K562 (cell line): ENCODE data around the gene DUSP3. TPM values are rescaled to one million over a fixed set of nuclear protein-coding genes. Genes with fewer than 3 reads are reported as not detected.

Source experiments
- ATAC-seq: fragments of 200-7000 bp; cut with Tn5 transposase; 3 replicates; pipeline ENCODE4 v1.9.1; 2020; ENCODE audit warnings: moderate library complexity
- BruUV-seq: library from RNA; stranded (reverse); fragments of 400-500 nt; replicated peaks from 2 replicates; lab custom pipeline; 2021; lab: Mats Ljungman, UMichigan
- CTCF ChIA-PET: fragments of 300-600 bp; formaldehyde crosslinking; extraction: SDS; loops from one replicate; lab custom pipeline; 2021; ENCODE audit warnings: low intra/inter-chr PET ratio; lab: Yijun Ruan, JAX
- POLR2A ChIA-PET: fragments of 300-600, 350-650 bp; sonication (Branson Sonifier 250); formaldehyde crosslinking; extraction: SDS; loops from one replicate; lab custom pipeline; 2021; ENCODE audit warnings: antibody characterized with exemption, inconsistent platforms; lab: Yijun Ruan, JAX
- DNase-seq, 4 experiments: peaks; one replicate each; pipeline versions ENCODE4 v3.0.0 to v3.0.0-alpha.2; 2011 to 2018; ENCODE audit warnings: low spot score in 3 of 4, mixed read lengths in 3 of 4; ENCODE audit errors: extremely low read depth in 1 of 4
- FAIRE-seq: peaks from 2 replicates; lab custom pipeline; 2011; peaks lifted over from hg19 to GRCh38; lab: Jason Lieb, UNC
- H2AFZ ChIP-seq: 2 replicates; pipeline ENCODE4 v1.6.0; 2011; ENCODE audit warnings: low read depth, low read length, control low read depth, inconsistent platforms
- H3K27ac ChIP-seq: fragments of 200-600 bp; 3 replicates; pipeline ENCODE4 v1.8.0; 2011; ENCODE audit warnings: low read depth, mild to moderate bottlenecking, control low read depth, inconsistent platforms, low read length, moderate library complexity, mixed read lengths; ENCODE audit errors: extremely low read depth
- H3K27me3 ChIP-seq, 2 experiments: fragments of 300-600 bp in 1 of 2; 2 replicates in 1 of 2; 3 replicates in 1 of 2; pipeline versions ENCODE4 v1.6.0 to v1.8.0; 2011; ENCODE audit warnings: inconsistent platforms in 2 of 2, low read length in 2 of 2, mild to moderate bottlenecking in 1 of 2, mixed read lengths in 1 of 2, moderate library complexity in 1 of 2; ENCODE audit not compliant: control insufficient read depth in 2 of 2, insufficient read depth in 2 of 2
- H3K36me3 ChIP-seq: fragments of 300-600 bp; 3 replicates; pipeline ENCODE4 v1.8.0; 2011; ENCODE audit warnings: mild to moderate bottlenecking, low read length, inconsistent platforms; ENCODE audit not compliant: control insufficient read depth, insufficient read depth
- H3K4me1 ChIP-seq, 2 experiments: fragments of 200-600 bp in 1 of 2; replicated peaks in 1 of 2; 2 replicates in 1 of 2; 3 replicates in 1 of 2; pipeline versions ENCODE4 v1.5.1 to v1.8.0; 2011; ENCODE audit warnings: inconsistent platforms in 2 of 2, low read length in 2 of 2, mild to moderate bottlenecking in 1 of 2, mixed read lengths in 1 of 2, moderate library complexity in 1 of 2; ENCODE audit not compliant: control insufficient read depth in 2 of 2, insufficient read depth in 2 of 2
- H3K4me2 ChIP-seq: 2 replicates; pipeline ENCODE4 v1.6.1; 2011; ENCODE audit warnings: low read length, control low read depth, inconsistent platforms, mixed read lengths; ENCODE audit not compliant: insufficient read depth
- H3K4me3 ChIP-seq: fragments of 200-600 bp; sonication (generic), shearing (Covaris generic); 2 replicates; pipeline ENCODE4 v1.5.1; 2016; ENCODE audit warnings: control low read depth, inconsistent platforms
- H3K79me2 ChIP-seq: fragments of 200-600 bp; 3 replicates; pipeline ENCODE4 v1.8.0; 2011; ENCODE audit warnings: low read length, inconsistent platforms; ENCODE audit not compliant: control insufficient read depth, insufficient read depth
- H3K9ac ChIP-seq, 2 experiments: 2 replicates each; pipeline versions ENCODE4 v1.6.0 to v1.6.1; 2011; ENCODE audit warnings: low read depth in 2 of 2, low read length in 2 of 2, control low read depth in 1 of 2, inconsistent platforms in 1 of 2, mild to moderate bottlenecking in 1 of 2, mixed read lengths in 1 of 2; ENCODE audit not compliant: insufficient read depth in 1 of 2
- H3K9me1 ChIP-seq: one replicate; pipeline ENCODE4 v1.6.0; 2011; ENCODE audit warnings: inconsistent platforms, mild to moderate bottlenecking, low read length, moderate library complexity; ENCODE audit not compliant: control insufficient read depth, insufficient read depth
- H3K9me3 ChIP-seq: replicated peaks from 2 replicates; pipeline ENCODE4 v1.5.1; 2011; ENCODE audit warnings: low read depth, low read length, inconsistent platforms; ENCODE audit not compliant: control insufficient read depth, insufficient read depth
- H4K20me1 ChIP-seq: replicated peaks from 2 replicates; pipeline ENCODE4 v1.6.1; 2011; ENCODE audit warnings: low read length, inconsistent platforms, mixed read lengths; ENCODE audit not compliant: control insufficient read depth, insufficient read depth
- ARID1B ChIP-seq: fragments of 450-650 bp; IDR thresholded peaks from 2 replicates; pipeline ENCODE4 v1.6.1; 2016; ENCODE audit warnings: antibody characterized with exemption, mild to moderate bottlenecking, inconsistent platforms
- C11orf30 ChIP-seq: fragments of 450-650 bp; IDR thresholded peaks from 2 replicates; pipeline ENCODE4 v1.6.1; 2016; ENCODE audit warnings: low read depth, mild to moderate bottlenecking
- CBX5 ChIP-seq: IDR thresholded peaks from 2 replicates; pipeline ENCODE4 v1.6.1; 2014; ENCODE audit warnings: low read depth, borderline replicate concordance
- ETS2 ChIP-seq: IDR thresholded peaks from 2 replicates; pipeline ENCODE4 v1.6.1; 2016; ENCODE audit warnings: borderline replicate concordance, missing genetic modification characterization, mild to moderate bottlenecking, moderate library complexity, missing compliant biosample characterization; ENCODE audit not compliant: poor library complexity, severe bottlenecking
- FUS ChIP-seq: fragments of 200-400 bp; formaldehyde crosslinking; optimal IDR thresholded peaks from 2 replicates; pipeline ENCODE3; 2017; ENCODE audit warnings: low read depth, low read length
- HIVEP1 ChIP-seq: fragments of 250-450 bp; sonication (Bioruptor Pico); IDR thresholded peaks from 2 replicates; pipeline ENCODE4 v1.4.0; 2020; ENCODE audit warnings: mild to moderate bottlenecking
- HSF4 ChIP-seq: fragments of 250-450 bp; sonication (Bioruptor Pico); IDR thresholded peaks from 2 replicates; pipeline ENCODE4 v2.1.2; 2022; ENCODE audit warnings: mild to moderate bottlenecking, moderate library complexity, borderline replicate concordance
- MTF1 ChIP-seq: fragments of 250-450 bp; sonication (Bioruptor Pico); IDR thresholded peaks from 2 replicates; pipeline ENCODE4 v1.9.0; 2021; ENCODE audit warnings: moderate library complexity, mild to moderate bottlenecking, inconsistent platforms, borderline replicate concordance
- NBN ChIP-seq: fragments of 450-650 bp; IDR thresholded peaks from 2 replicates; pipeline ENCODE4 v1.6.1; 2016; ENCODE audit warnings: low read depth, mild to moderate bottlenecking
- PHB2 ChIP-seq: fragments of 450-650 bp; IDR thresholded peaks from 2 replicates; pipeline ENCODE4 v1.6.1; 2017; ENCODE audit warnings: low read depth
- SPI1 ChIP-seq: IDR thresholded peaks from 2 replicates; pipeline ENCODE4 v1.6.1; 2011; ENCODE audit warnings: low read depth, low read length, control low read depth, borderline replicate concordance
- SRSF3 ChIP-seq: fragments of 200-400 bp; formaldehyde crosslinking; IDR thresholded peaks from 2 replicates; pipeline ENCODE4 v1.6.1; 2016; ENCODE audit warnings: mild to moderate bottlenecking, low read length, moderate library complexity; ENCODE audit not compliant: insufficient read depth
- TBL1XR1 ChIP-seq, 2 experiments: IDR thresholded peaks; 2 replicates each; pipeline ENCODE4 v1.6.1; 2012; ENCODE audit warnings: improper control_type of control experiment in 2 of 2, low read length in 2 of 2, mild to moderate bottlenecking in 1 of 2
- ZNF12 ChIP-seq: sonication (generic); formaldehyde crosslinking; IDR thresholded peaks from 2 replicates; pipeline ENCODE4 v1.4.0; 2020; ENCODE audit warnings: mild to moderate bottlenecking, missing genetic modification reagents
- ZNF780A ChIP-seq: fragments of 250-450 bp; sonication (Bioruptor Pico); IDR thresholded peaks from 2 replicates; pipeline ENCODE4 v1.5.0; 2021; ENCODE audit warnings: mild to moderate bottlenecking
- WGBS: fragments of 100-300 bp; shearing (Covaris generic); methylation state at CpG from one replicate; pipeline ENCODE4 v1.1.6; 2016; ENCODE audit warnings: low coverage, mixed read lengths; ENCODE audit not compliant: insufficient coverage; ENCODE audit errors: missing lambda C conversion rate; 5-methylcytosine and 5-hydroxymethylcytosine counted together
- in situ Hi-C: fragments of 300-500 bp; cut with MboI; formaldehyde crosslinking; loops from 4 replicates; pipeline ENCODE4 v1.15.0; 2018; ENCODE audit warnings: inconsistent platforms, mixed read lengths
- intact Hi-C: fragments of 100-400 bp; cut with micrococcal nuclease; formaldehyde crosslinking; loops from 2 replicates; pipeline ENCODE4 v1.14.2; 2022
- polyA plus RNA-seq, 8 experiments: library from polyadenylated mRNA; depleted of rRNA in 4 of 8; stranded (reverse) in 5 of 8; unstranded in 3 of 8; fragments of >200 nt; fragmentation: Nextera tagmentation in 2 of 8; fragmentation: Illumina TruSeq in 1 of 8; extraction: Ambion mirVana in 2 of 8; extraction: Trizol in 1 of 8; gene quantifications; 2 replicates each; pipeline versions ENCODE4 v1.2.1 to v1.2.3, GENCODE V29; 2011 to 2014; ENCODE audit warnings: inconsistent platforms in 1 of 8, missing spikeins in 1 of 8
- total RNA-seq, 7 experiments: library from RNA; depleted of rRNA in 6 of 7; stranded (reverse); fragments of >200 nt in 6 of 7; fragmentation: Illumina TruSeq in 2 of 7; extraction: Trizol in 2 of 7; gene quantifications; 2 replicates each; pipeline versions ENCODE4 v1.2.1 to v1.2.3, GENCODE V29; 2011 to 2021; ENCODE audit warnings: low replicate concordance in 1 of 7
- TF ChIP-seq, protein P1 (sequence below): sonication (generic); formaldehyde crosslinking; IDR thresholded peaks from 2 replicates; pipeline ENCODE4 v1.8.1; 2023; ENCODE audit warnings: mild to moderate bottlenecking, missing genetic modification reagents, moderate library complexity
- TF ChIP-seq, protein P2 (sequence below): fragments of 250-450 bp; sonication (Bioruptor Pico); IDR thresholded peaks from 2 replicates; pipeline ENCODE4 v1.5.0; 2021

DUSP3 gene
- total and polyA plus RNA-seq, 9 of the 15 experiments (the other 6 are each of a cell fraction or from before 2014, with no cell fraction given): 4.1 to 19.8 (median 12.3) TPM

DNA sequence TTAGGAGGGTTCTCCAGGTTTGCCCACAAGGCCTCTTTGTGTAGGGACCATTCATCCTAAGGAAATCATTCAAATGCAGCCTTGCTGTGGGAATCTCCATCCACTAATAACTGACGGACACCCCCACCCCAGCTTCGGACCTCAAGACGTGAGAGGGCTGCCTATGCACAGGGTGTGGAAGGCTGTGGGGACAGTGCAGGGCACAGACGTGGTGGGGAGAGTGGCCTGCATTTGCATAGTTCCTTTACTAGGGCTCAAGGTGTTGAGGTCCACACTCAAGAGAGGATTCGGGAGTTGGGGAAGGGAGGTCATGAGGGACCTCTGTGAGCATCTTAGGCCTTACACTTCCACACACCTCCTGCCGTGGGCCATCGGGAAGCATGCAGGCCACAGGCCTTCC, 9.8 kb downstream of the DUSP3 start:
- no peak overlapping the region for H3K4me3 ChIP-seq
- H2AFZ ChIP-seq: no peak overlapping the region
- FAIRE-seq (no peak), DNase-seq (no peak), ATAC-seq (no peak)
- BruUV-seq: no TSS peak
- H4K20me1 ChIP-seq: peaks cover 5% of the 10 kb centered on the region; the same call in 1 of the 2 replicates
- no peaks in the 10 kb centered on the region for H3K79me2 ChIP-seq
- peaks cover 0 to 3% of the 10 kb centered on the region in 2 experiments; a peak in 3 of 5 replicates for H3K4me1 ChIP-seq
- CTCF ChIA-PET: interaction anchor here (1.9 kb wide), 1 partner anchor 74 kb away, joined by 5 read pairs; no protein-coding TSS in a partner anchor
- intact Hi-C loops (no loop called here), in situ Hi-C loops (no loop called here)
- H3K9ac ChIP-seq: no peak overlapping the region
- peaks cover 0 to 5% of the 10 kb centered on the region in 2 experiments; a peak in 1 of 5 replicates for H3K27me3 ChIP-seq
- H3K4me2 ChIP-seq: no peak overlapping the region
- POLR2A ChIA-PET: interaction anchor here (1.0 kb wide), 1 partner anchor 10 kb away, joined by 4 read pairs; the partner anchor contains the start of gene DUSP3
- no peaks in the 10 kb centered on the region for H3K9me3 ChIP-seq
- peaks cover 22% of the 10 kb centered on the region; the same call in 2 of the 3 replicates for H3K36me3 ChIP-seq
- no peaks in the 10 kb centered on the region for H3K9me1 ChIP-seq
- TF ChIP-seq PHB2 (no peak), TBL1XR1 (IDR thresholded peaks at IDR 0.05; ENCODE audit: low read length in 2 of 2) (no peak), ARID1B (no peak), HIVEP1 (no peak), C11orf30 (no peak), CBX5 (no peak), FUS (no peak), ETS2 (tag) (no peak), SRSF3 (no peak), HSF4 (no peak), ZNF12 (CRISPR knock-in tag) (no peak), NBN (no peak), SPI1 (no peak), MTF1 (CRISPR knock-in tag) (no peak), ZNF780A (CRISPR knock-in tag) (no peak)
- TF ChIP-seq, protein P1, sequence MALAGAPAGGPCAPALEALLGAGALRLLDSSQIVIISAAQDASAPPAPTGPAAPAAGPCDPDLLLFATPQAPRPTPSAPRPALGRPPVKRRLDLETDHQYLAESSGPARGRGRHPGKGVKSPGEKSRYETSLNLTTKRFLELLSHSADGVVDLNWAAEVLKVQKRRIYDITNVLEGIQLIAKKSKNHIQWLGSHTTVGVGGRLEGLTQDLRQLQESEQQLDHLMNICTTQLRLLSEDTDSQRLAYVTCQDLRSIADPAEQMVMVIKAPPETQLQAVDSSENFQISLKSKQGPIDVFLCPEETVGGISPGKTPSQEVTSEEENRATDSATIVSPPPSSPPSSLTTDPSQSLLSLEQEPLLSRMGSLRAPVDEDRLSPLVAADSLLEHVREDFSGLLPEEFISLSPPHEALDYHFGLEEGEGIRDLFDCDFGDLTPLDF (CRISPR knock-in tag): no peak
- TF ChIP-seq, protein P2, sequence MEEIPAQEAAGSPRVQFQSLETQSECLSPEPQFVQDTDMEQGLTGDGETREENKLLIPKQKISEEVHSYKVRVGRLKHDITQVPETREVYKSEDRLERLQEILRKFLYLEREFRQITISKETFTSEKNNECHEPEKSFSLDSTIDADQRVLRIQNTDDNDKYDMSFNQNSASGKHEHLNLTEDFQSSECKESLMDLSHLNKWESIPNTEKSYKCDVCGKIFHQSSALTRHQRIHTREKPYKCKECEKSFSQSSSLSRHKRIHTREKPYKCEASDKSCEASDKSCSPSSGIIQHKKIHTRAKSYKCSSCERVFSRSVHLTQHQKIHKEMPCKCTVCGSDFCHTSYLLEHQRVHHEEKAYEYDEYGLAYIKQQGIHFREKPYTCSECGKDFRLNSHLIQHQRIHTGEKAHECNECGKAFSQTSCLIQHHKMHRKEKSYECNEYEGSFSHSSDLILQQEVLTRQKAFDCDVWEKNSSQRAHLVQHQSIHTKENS: no peak
- no peak overlapping the region for H3K27ac ChIP-seq
- WGBS: 66% methylated on average over 7 of the region's 7 CpGs
